Measurements from ENCODE around the gene LFNG. TPM values are rescaled to one million over a fixed set of nuclear protein-coding genes. Genes with fewer than 3 reads are reported as not detected.

The LFNG gene
- total and polyA plus RNA-seq, 10 donors: 21.2 to 47.4 (median 34.0) TPM

GRCh38 chr7:2517678-2518507 is 1.7 kb upstream of the LFNG start:
- 79 to 90% (median 84%) methylated on average over 17 to 18 of the region's 18 CpGs for WGBS, 5 donors
- H3K27ac ChIP-seq: peak overlapping the region in 5 of 8 donors; percentile 74 to 96 (median 94)
- TF ChIP-seq CTCF (IDR thresholded peaks at IDR 0.05 in 8 of 11, conservative IDR thresholded peaks at IDR 0.05 in 3 of 11): no peak
- no peak for TF ChIP-seq POLR2AphosphoS5 (IDR thresholded peaks at IDR 0.05)
- TF ChIP-seq POLR2A (IDR thresholded peaks at IDR 0.05): no peak
- no peak for DNase-seq
- intact Hi-C loops (cut with DNase I; ENCODE audit: low total_unique reads): no loop called here
- no peaks in the 10 kb centered on the region for H3K9me3 ChIP-seq
- no peaks in the 10 kb centered on the region for H3K36me3 ChIP-seq
- H3K4me3 ChIP-seq: no peak overlapping the region
- H3K4me1 ChIP-seq: peaks cover 32 to 82% (median 56%) of the 10 kb centered on the region in 6 donors
- H3K27me3 ChIP-seq (replicated peaks in 1 of 7): peaks cover 0 to 32% (median 0%) of the 10 kb centered on the region in 7 donors

GRCh38 chr7:2518737-2519118 is 846 bp upstream of the LFNG start:
- peak; percentile 84 for DNase-seq
- H3K4me1 ChIP-seq: peaks cover 40 to 82% (median 60%) of the 10 kb centered on the region in 6 donors
- TF ChIP-seq CTCF (IDR thresholded peaks at IDR 0.05 in 8 of 11, conservative IDR thresholded peaks at IDR 0.05 in 3 of 11) (no peak), POLR2A (IDR thresholded peaks at IDR 0.05) (no peak), POLR2AphosphoS5 (IDR thresholded peaks at IDR 0.05) (no peak)
- no peaks in the 10 kb centered on the region for H3K36me3 ChIP-seq
- WGBS, 5 donors: 4 to 9% (median 6%) methylated on average over 15 to 41 of the region's 41 CpGs
- H3K27me3 ChIP-seq (replicated peaks in 1 of 7): peaks cover 0 to 32% (median 0%) of the 10 kb centered on the region in 7 donors
- peak overlapping the region; percentile 27 to 89 (median 64) for H3K4me3 ChIP-seq
- H3K27ac ChIP-seq: peak overlapping the region in 7 of 8 donors; percentile 66 to 96 (median 79)
- intact Hi-C loops (cut with DNase I; ENCODE audit: low total_unique reads): no loop called here
- no peaks in the 10 kb centered on the region for H3K9me3 ChIP-seq

- peaks cover 47 to 94% (median 75%) of the 10 kb centered on the region in 6 donors for H3K4me1 ChIP-seq
- H3K27me3 ChIP-seq (replicated peaks in 1 of 7): peaks cover 0 to 32% (median 0%) of the 10 kb centered on the region in 7 donors
- peak overlapping the region; percentile 59 to 89 (median 67) for H3K4me3 ChIP-seq
- peaks cover 0 to 12% (median 2%) of the 10 kb centered on the region in 6 donors for H3K36me3 ChIP-seq
- peak in 1 of 3 donors; percentile 31 for TF ChIP-seq POLR2AphosphoS5 (IDR thresholded peaks at IDR 0.05)
- peak in 4 of 11 experiments; percentile 9 to 35 (median 25) for TF ChIP-seq CTCF (IDR thresholded peaks at IDR 0.05 in 8 of 11, conservative IDR thresholded peaks at IDR 0.05 in 3 of 11)
- no peak for TF ChIP-seq POLR2A (IDR thresholded peaks at IDR 0.05)
- H3K9me3 ChIP-seq: no peaks in the 10 kb centered on the region
- intact Hi-C loops (cut with DNase I; ENCODE audit: low total_unique reads): no loop called here
- WGBS, 5 donors: 2 to 10% (median 3%) methylated on average over 3 to 37 of the region's 37 CpGs
- peak overlapping the region in 6 of 8 donors; percentile 48 to 96 (median 82) for H3K27ac ChIP-seq
- peak; percentile 90 for DNase-seq
Measured at GRCh38 chr7:2520131-2520760, 672 bp downstream of the LFNG start.

Data from spleen (tissue), 11 donors.